Pancreas (tissue), 10 donors: ENCODE data around the gene DAB2IP. TPM values are rescaled to one million over a fixed set of nuclear protein-coding genes. Genes with fewer than 3 reads are reported as not detected.

Source experiments
- ATAC-seq, 4 donors: fragments of 200-7000 bp; cut with Tn5 transposase; one replicate each; pipeline versions ENCODE4 v1.8.0 to v1.9.1; 2020; ENCODE audit warnings: mild to moderate bottlenecking in 4 of 4, moderate library complexity in 4 of 4
- DNase-seq, 6 donors: peaks; one replicate each; pipeline ENCODE4 v3.0.0-alpha.2; 2020
- FAIRE-seq: peaks from 2 replicates; lab custom pipeline; 2012; peaks lifted over from hg19 to GRCh38; lab: Jason Lieb, UNC
- H3K27ac ChIP-seq, 4 donors: fragments of 200-600 bp; sonication (generic); 1 replicate in 3 of 4; 2 replicates in 1 of 4; pipeline versions ENCODE4 v1.5.0 to v1.8.0; 2020
- H3K27me3 ChIP-seq, 4 donors: fragments of 200-600 bp; one replicate each; pipeline ENCODE4 v1.8.0; 2021
- H3K36me3 ChIP-seq, 3 donors: fragments of 200-600 bp; sonication (generic) in 1 of 3; one replicate each; pipeline versions ENCODE4 v1.5.0 to v1.8.0; 2020 to 2021
- H3K4me1 ChIP-seq, 3 donors: fragments of 200-600 bp; one replicate each; pipeline ENCODE4 v1.8.0; 2021
- H3K4me3 ChIP-seq, 4 donors: fragments of 200-600 bp; sonication (generic) in 2 of 4; one replicate each; pipeline versions ENCODE4 v1.5.0 to v1.8.0; 2020 to 2021
- H3K9me3 ChIP-seq, 4 donors: fragments of 200-600 bp; one replicate each; pipeline ENCODE4 v1.8.0; 2021
- WGBS, 2 donors: extraction: QIAGEN DNeasy Blood & Tissue Kit; methylation state at CpG; one replicate each; pipeline ENCODE4 v1.1.7; 2013; 5-methylcytosine and 5-hydroxymethylcytosine counted together
- intact Hi-C, 3 donors: fragments of 100-400 bp; cut with DNase I; formaldehyde crosslinking; loops; one replicate each; pipeline versions ENCODE4 v1.11.1 to v1.14.2; 2022
- polyA plus RNA-seq, 2 donors: library from polyadenylated mRNA; stranded (reverse); fragments of 200-250 nt; gene quantifications; one replicate each; pipeline ENCODE4 v1.2.3, GENCODE V29; 2013
- total RNA-seq, 6 donors: library from RNA; stranded (reverse); fragmentation: NEBNext Ultra II Directional in 4 of 6; extraction: Animal tissue kit (Norgen Biotek cat#: 25700) in 4 of 6; gene quantifications; one replicate each; pipeline versions ENCODE4 v1.2.1 to v1.2.4, GENCODE V29; 2021 to 2023
- TF ChIP-seq, protein P1 (sequence below), 4 donors: fragments of 200-600 bp; sonication (generic) in 3 of 4; IDR thresholded peaks; one replicate each; pipeline versions ENCODE4 v1.5.0 to v1.8.0; 2021; ENCODE audit warnings: antibody characterized with exemption in 4 of 4
- donor health status: healthy with polysubstance abuse.
- donor health status: DM: no; HTN: no; CAD: no; lungs with moderate emphysema.
- donor health status: DM: no; HTN: no; CAD: no.
- donor health status: control.
- donor health status: control.
- donor health status: Bipolar disorder and iron deficiency.
- donor health status: DM: yes; HTN: yes; CAD: no.
- donor health status: DM: no; HTN: no; CAD: no.
- donor health status: DM: no; HTN: no; CAD: no.
- donor health status: DM: yes; HTN: yes; CAD: no.

Gene DAB2IP
- total and polyA plus RNA-seq, 8 donors, result 14.7 to 52.1 (median 25.3) TPM

DNA sequence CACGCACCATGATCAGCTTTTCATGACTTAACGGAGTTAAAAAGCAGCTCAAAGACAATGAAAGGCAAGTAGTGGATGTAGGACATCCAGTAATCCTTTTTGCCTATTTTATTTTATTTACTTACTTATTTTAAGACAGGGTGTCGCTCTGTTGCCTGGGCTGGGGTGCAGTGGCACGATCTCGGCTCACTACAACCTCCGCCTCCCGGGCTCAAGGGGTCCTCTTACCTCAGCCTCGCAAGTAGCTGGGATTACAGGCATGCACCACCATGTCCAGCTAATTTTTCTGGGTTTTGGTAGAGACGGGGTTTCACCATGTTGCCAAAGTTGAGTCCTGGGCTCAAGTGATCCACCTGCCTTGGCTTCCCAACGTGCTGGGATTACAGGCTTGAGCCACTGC, 148.9 kb downstream of the DAB2IP start:
- WGBS, 2 donors, result 90 to 94% methylated on average over 10 of the region's 10 CpGs
- H3K9me3 ChIP-seq, result no peaks in the 10 kb centered on the region
- ATAC-seq, result no peak
- DNase-seq, result no peak
- H3K27ac ChIP-seq, result no peak overlapping the region
- TF ChIP-seq, protein P1, sequence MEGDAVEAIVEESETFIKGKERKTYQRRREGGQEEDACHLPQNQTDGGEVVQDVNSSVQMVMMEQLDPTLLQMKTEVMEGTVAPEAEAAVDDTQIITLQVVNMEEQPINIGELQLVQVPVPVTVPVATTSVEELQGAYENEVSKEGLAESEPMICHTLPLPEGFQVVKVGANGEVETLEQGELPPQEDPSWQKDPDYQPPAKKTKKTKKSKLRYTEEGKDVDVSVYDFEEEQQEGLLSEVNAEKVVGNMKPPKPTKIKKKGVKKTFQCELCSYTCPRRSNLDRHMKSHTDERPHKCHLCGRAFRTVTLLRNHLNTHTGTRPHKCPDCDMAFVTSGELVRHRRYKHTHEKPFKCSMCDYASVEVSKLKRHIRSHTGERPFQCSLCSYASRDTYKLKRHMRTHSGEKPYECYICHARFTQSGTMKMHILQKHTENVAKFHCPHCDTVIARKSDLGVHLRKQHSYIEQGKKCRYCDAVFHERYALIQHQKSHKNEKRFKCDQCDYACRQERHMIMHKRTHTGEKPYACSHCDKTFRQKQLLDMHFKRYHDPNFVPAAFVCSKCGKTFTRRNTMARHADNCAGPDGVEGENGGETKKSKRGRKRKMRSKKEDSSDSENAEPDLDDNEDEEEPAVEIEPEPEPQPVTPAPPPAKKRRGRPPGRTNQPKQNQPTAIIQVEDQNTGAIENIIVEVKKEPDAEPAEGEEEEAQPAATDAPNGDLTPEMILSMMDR (IDR thresholded peaks at IDR 0.05), result no peak
- H3K4me3 ChIP-seq, result no peak overlapping the region
- H3K4me1 ChIP-seq, result no peaks in the 10 kb centered on the region
- no peaks in the 10 kb centered on the region for H3K36me3 ChIP-seq
- no peak for FAIRE-seq
- intact Hi-C loops, result no loop called here
- H3K27me3 ChIP-seq, result no peaks in the 10 kb centered on the region

DNA sequence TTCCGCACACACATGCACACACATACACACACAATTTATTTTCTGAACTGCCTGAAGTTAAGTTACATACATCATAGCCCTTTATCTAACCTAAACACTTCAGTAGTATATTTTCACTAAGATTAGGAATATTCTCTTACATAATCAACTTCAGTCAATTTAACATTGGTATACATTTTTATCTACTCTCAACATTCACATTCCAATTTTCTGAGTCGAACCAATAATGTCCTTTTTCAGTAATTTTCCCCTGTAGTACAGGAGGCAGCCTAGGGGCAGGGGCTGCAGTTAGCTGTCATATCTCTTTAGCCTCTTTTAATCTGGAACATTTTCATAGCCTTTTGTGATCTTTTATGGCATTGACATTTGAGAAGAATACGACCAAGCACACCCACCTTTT, 150.1 kb downstream of the DAB2IP start:
- intact Hi-C loops, result no loop called here
- FAIRE-seq, result no peak
- no peak overlapping the region for H3K27ac ChIP-seq
- no peaks in the 10 kb centered on the region for H3K4me1 ChIP-seq
- H3K4me3 ChIP-seq, result no peak overlapping the region
- TF ChIP-seq, protein P1 (IDR thresholded peaks at IDR 0.05), result no peak
- H3K9me3 ChIP-seq, result no peaks in the 10 kb centered on the region
- H3K27me3 ChIP-seq, result no peaks in the 10 kb centered on the region
- no peak for DNase-seq
- no peak for ATAC-seq
- no peaks in the 10 kb centered on the region for H3K36me3 ChIP-seq
- 49 to 57% methylated on average over 3 of the region's 3 CpGs for WGBS, 2 donors

- ATAC-seq (no peak), DNase-seq (no peak), FAIRE-seq (no peak)
- TF ChIP-seq, protein P1 (IDR thresholded peaks at IDR 0.05), result no peak
- no peaks in the 10 kb centered on the region for H3K36me3 ChIP-seq
- no peak overlapping the region for H3K27ac ChIP-seq
- no peaks in the 10 kb centered on the region for H3K4me1 ChIP-seq
- intact Hi-C loops, result no loop called here
- no peaks in the 10 kb centered on the region for H3K9me3 ChIP-seq
- WGBS, 2 donors, result 86 to 92% methylated on average over 5 of the region's 5 CpGs
- H3K27me3 ChIP-seq, result no peaks in the 10 kb centered on the region
- H3K4me3 ChIP-seq, result no peak overlapping the region
Measured at GRCh38 chr9:121802753-121803152, 151.3 kb downstream of the DAB2IP start.

DNA sequence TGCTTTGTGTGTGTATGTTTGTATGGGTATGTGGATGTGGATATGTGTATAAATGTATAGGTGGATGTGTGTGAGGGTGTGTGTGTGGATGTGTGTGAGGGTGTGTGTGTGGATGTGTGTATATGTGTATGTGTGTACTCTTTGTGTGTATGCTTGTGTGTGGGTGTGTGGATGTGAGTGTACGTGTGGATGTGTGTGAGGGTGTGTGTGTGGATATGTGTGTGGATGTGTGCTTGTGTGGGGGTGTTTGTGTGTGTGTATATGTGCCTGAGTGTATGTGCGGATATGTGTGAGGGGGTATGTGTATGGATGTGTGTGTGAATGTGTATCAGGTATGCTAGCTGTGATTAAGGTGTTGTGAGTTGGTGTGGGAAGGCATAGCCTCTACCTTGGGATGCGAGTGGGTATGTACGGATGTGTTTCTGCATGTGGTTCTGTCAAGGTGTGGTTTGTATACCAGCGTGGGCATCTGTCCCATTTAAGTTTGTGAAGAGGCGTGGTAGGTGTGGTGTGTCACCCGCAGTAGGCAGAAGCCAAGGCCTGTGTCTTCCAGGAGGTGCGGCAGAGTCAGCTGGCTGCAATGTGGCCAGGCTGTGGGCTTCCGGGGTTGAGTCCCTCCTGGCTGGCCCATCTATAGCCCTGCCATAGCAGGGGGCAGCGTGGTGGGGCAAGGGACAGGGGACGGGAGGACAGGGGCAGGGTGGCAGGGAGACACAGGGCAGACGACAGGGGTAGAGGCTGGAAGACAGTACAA, 155.8 kb downstream of the DAB2IP start:
- TF ChIP-seq, protein P1 (IDR thresholded peaks at IDR 0.05), result no peak
- 52 to 90% methylated on average over 12 of the region's 12 CpGs for WGBS, 2 donors
- Histone ChIP-seq H3K36me3 (no peaks in the 10 kb centered on the region), H3K27ac (no peak overlapping the region), H3K27me3 (no peaks in the 10 kb centered on the region), H3K9me3 (no peaks in the 10 kb centered on the region), H3K4me1 (no peaks in the 10 kb centered on the region), H3K4me3 (no peak overlapping the region)
- no peak for ATAC-seq
- DNase-seq, result no peak
- no peak for FAIRE-seq
- intact Hi-C loops, result no loop called here

DNA sequence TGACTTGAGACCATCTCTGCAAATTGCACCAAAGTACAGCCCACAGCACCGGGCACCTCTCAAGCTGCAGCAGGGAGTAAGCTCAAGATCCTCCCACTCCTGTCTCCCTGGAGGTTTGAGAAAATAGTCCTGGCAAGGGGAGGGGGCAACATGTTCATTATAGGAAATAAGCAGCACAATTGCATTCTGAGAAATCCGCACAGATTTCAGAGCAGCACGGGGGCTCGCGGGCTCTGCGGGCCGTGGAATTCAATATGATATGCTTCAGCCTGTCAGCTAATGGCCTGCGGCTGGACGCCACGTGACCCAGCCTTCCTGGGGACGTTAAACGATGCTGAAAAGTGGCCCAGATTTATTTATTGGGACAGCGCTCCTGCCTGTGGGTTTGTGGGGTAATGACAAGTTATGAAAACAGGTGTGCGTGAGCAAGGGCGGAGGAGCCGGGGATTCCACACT, 156.4 kb downstream of the DAB2IP start:
- FAIRE-seq (no peak), DNase-seq (no peak), ATAC-seq (no peak)
- intact Hi-C loops, result no loop called here
- no peaks in the 10 kb centered on the region for H3K27me3 ChIP-seq
- no peak overlapping the region for H3K4me3 ChIP-seq
- TF ChIP-seq, protein P1 (IDR thresholded peaks at IDR 0.05), result no peak
- WGBS, 2 donors, result 62 to 64% methylated on average over 16 of the region's 16 CpGs
- H3K36me3 ChIP-seq, result no peaks in the 10 kb centered on the region
- H3K27ac ChIP-seq, result no peak overlapping the region
- H3K9me3 ChIP-seq, result no peaks in the 10 kb centered on the region
- H3K4me1 ChIP-seq, result no peaks in the 10 kb centered on the region
